Measurements from ENCODE around the gene NRP2.

The NRP2 gene

GRCh38 chr2:205768341-205768740, 86.0 kb downstream of the NRP2 start (continued):
- no peak for TF ChIP-seq PPARA (CRISPR knock-in tag; IDR thresholded peaks at IDR 0.05; ENCODE audit: borderline replicate concordance)

GRCh38 chr2:205768815-205769494, 86.7 kb downstream of the NRP2 start:
- 0 out of 3 replicates have a peak, but pooled peaks have one; percentile 15 for ATAC-seq
- TF ChIP-seq ZNF70 (CRISPR knock-in tag; IDR thresholded peaks at IDR 0.05) (no peak), ARNTL (CRISPR knock-in tag; IDR thresholded peaks at IDR 0.05; ENCODE audit: borderline replicate concordance, low read depth) (no peak), PATZ1 (CRISPR knock-in tag; IDR thresholded peaks at IDR 0.05; ENCODE audit: borderline replicate concordance) (no peak), ZNF8 (CRISPR knock-in tag; IDR thresholded peaks at IDR 0.05) (no peak), ESRRG (CRISPR knock-in tag; IDR thresholded peaks at IDR 0.05) (no peak), ZFP3 (CRISPR knock-in tag; IDR thresholded peaks at IDR 0.05) (no peak), SNAI2 (CRISPR knock-in tag; IDR thresholded peaks at IDR 0.05) (no peak), BACH2 (CRISPR knock-in tag; IDR thresholded peaks at IDR 0.05; ENCODE audit: borderline replicate concordance) (no peak), OSR1 (CRISPR knock-in tag; IDR thresholded peaks at IDR 0.05) (no peak), CREB5 (CRISPR knock-in tag; IDR thresholded peaks at IDR 0.05; ENCODE audit: low read depth) (no peak), GLIS3 (CRISPR knock-in tag; IDR thresholded peaks at IDR 0.05) (no peak), ZFP30 (CRISPR knock-in tag; IDR thresholded peaks at IDR 0.05) (no peak), ZC3H10 (CRISPR knock-in tag; IDR thresholded peaks at IDR 0.05) (no peak), TOX (CRISPR knock-in tag; IDR thresholded peaks at IDR 0.05; ENCODE audit: borderline replicate concordance) (no peak), RARB (CRISPR knock-in tag; IDR thresholded peaks at IDR 0.05) (no peak)

- peak; percentile 19; the same call in 2 of the 3 replicates for ATAC-seq
Observed at GRCh38 chr2:205769495-205769850, 87.2 kb downstream of the NRP2 start.

GRCh38 chr2:205769879-205770278, 87.6 kb downstream of the NRP2 start:
- ATAC-seq, result no peak
- no peak for TF ChIP-seq TCF4 (CRISPR knock-in tag; IDR thresholded peaks at IDR 0.05; ENCODE audit: borderline replicate concordance)
- no peak for TF ChIP-seq CSRNP3 (CRISPR knock-in tag; IDR thresholded peaks at IDR 0.05)
- TF ChIP-seq ARNTL (CRISPR knock-in tag; IDR thresholded peaks at IDR 0.05; ENCODE audit: borderline replicate concordance, low read depth), result no peak
- TF ChIP-seq ISL1 (CRISPR knock-in tag; IDR thresholded peaks at IDR 0.05), result no peak
- TF ChIP-seq ZNF70 (CRISPR knock-in tag; IDR thresholded peaks at IDR 0.05), result no peak
- TF ChIP-seq ZC3H10 (CRISPR knock-in tag; IDR thresholded peaks at IDR 0.05), result no peak
- TF ChIP-seq TOX (CRISPR knock-in tag; IDR thresholded peaks at IDR 0.05; ENCODE audit: borderline replicate concordance), result no peak
- no peak for TF ChIP-seq PPARA (CRISPR knock-in tag; IDR thresholded peaks at IDR 0.05; ENCODE audit: borderline replicate concordance)
- no peak for TF ChIP-seq BACH2 (CRISPR knock-in tag; IDR thresholded peaks at IDR 0.05; ENCODE audit: borderline replicate concordance)
- no peak for TF ChIP-seq ZNF8 (CRISPR knock-in tag; IDR thresholded peaks at IDR 0.05)
- TF ChIP-seq POU6F1 (CRISPR knock-in tag; IDR thresholded peaks at IDR 0.05; ENCODE audit: borderline replicate concordance, low read depth), result no peak
- TF ChIP-seq ZFP3 (CRISPR knock-in tag; IDR thresholded peaks at IDR 0.05), result no peak
- no peak for TF ChIP-seq ZNF565 (CRISPR knock-in tag; conservative IDR thresholded peaks at IDR 0.05; ENCODE audit: low read depth)
- no peak for TF ChIP-seq ESRRG (CRISPR knock-in tag; IDR thresholded peaks at IDR 0.05)

More at GRCh38 chr2:205769495-205769850, 87.2 kb downstream of the NRP2 start:
- TF ChIP-seq BACH2 (CRISPR knock-in tag; IDR thresholded peaks at IDR 0.05; ENCODE audit: borderline replicate concordance) (no peak), GLIS3 (CRISPR knock-in tag; IDR thresholded peaks at IDR 0.05) (no peak), TSHZ2 (CRISPR knock-in tag; IDR thresholded peaks at IDR 0.05) (no peak), ZNF565 (CRISPR knock-in tag; conservative IDR thresholded peaks at IDR 0.05; ENCODE audit: low read depth) (no peak), TCF4 (CRISPR knock-in tag; IDR thresholded peaks at IDR 0.05; ENCODE audit: borderline replicate concordance) (no peak)
